Measurements from ENCODE around the gene LRRC18. TPM values are rescaled to one million over a fixed set of nuclear protein-coding genes. Genes with fewer than 3 reads are reported as not detected.

The LRRC18 gene
- total RNA-seq, 4 donors from 2014 or later = 1.7 TPM; not detected in 3

- no peak for DNase-seq
- Histone ChIP-seq H3K36me3 (no peaks in the 10 kb centered on the region), H3K27ac (no peak overlapping the region), H3K9me3 (no peaks in the 10 kb centered on the region), H3K4me3 (no peak overlapping the region), H3K27me3 (no peaks in the 10 kb centered on the region), H3K4me1 (no peaks in the 10 kb centered on the region)
- TF ChIP-seq CTCF (IDR thresholded peaks at IDR 0.05) (no peak), POLR2A (IDR thresholded peaks at IDR 0.05) (no peak)
Observed at GRCh38 chr10:48879451-48879850, 60.2 kb downstream of the LRRC18 start.

GRCh38 chr10:48878091-48878490 is 61.5 kb downstream of the LRRC18 start:
- H3K4me1 ChIP-seq = no peaks in the 10 kb centered on the region
- H3K36me3 ChIP-seq = no peaks in the 10 kb centered on the region
- no peaks in the 10 kb centered on the region for H3K27me3 ChIP-seq
- DNase-seq = no peak
- no peak overlapping the region for H3K4me3 ChIP-seq
- no peak for TF ChIP-seq POLR2A (IDR thresholded peaks at IDR 0.05)
- no peak for TF ChIP-seq CTCF (IDR thresholded peaks at IDR 0.05)
- no peak overlapping the region for H3K27ac ChIP-seq
- H3K9me3 ChIP-seq = no peaks in the 10 kb centered on the region

- Histone ChIP-seq H3K27me3 (no peaks in the 10 kb centered on the region), H3K9me3 (no peaks in the 10 kb centered on the region), H3K36me3 (no peaks in the 10 kb centered on the region), H3K27ac (no peak overlapping the region), H3K4me1 (no peaks in the 10 kb centered on the region), H3K4me3 (no peak overlapping the region)
- TF ChIP-seq CTCF (IDR thresholded peaks at IDR 0.05) (no peak), POLR2A (IDR thresholded peaks at IDR 0.05) (no peak)
- DNase-seq = no peak
Observed at GRCh38 chr10:48872234-48872633, 67.4 kb downstream of the LRRC18 start.

Small RNA genes within 50 kb of the gene (small RNA-seq; reads per million reads assigned to genes)
- gene MIR4294 = 0 reads per million in 2 donors

Other genes starting within 250 kb of the LRRC18 start
- 1 to 10 TPM; 1.7 to 4.7 (median 3.8) TPM for gene VSTM4, start 175.7 kb upstream of the LRRC18 start, total RNA-seq
- gene FAM170B, start 194.2 kb upstream of the LRRC18 start, total RNA-seq = not detected
- 10 to 100 TPM in 2 of 4 donors, 1 to 10 TPM in 2; 2.7 to 16.2 (median 10.2) TPM for gene TMEM273, start 248.6 kb upstream of the LRRC18 start, total RNA-seq

All from Peyer's patch (tissue), 4 donors.